Measurements from ENCODE around the gene ALG2. TPM values are rescaled to one million over a fixed set of nuclear protein-coding genes. Genes with fewer than 3 reads are reported as not detected.

Gene ALG2
- total RNA-seq, 2 experiments from 2014 or later = 19.9 to 22.0 TPM

DNA sequence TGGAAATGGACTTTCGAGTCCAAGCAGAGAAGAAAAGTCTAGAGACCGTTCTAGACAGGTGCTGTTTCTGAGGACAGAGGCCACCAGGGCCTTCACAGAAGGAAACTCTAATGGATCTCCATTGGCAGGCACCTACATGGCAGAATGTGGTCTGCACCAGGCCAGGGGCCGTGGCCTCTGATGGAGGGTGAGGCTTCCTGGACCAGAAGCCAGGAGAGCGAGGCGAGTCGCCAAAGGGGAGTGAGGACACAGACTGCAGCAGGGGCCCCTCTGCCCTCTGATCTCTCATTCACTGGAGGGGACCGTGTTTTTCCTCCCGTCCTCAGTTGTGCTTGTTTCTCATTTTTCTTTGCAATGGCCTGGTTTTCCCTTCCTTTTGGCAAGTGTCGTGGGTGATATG, 41.1 kb downstream of the ALG2 start:
- CTCF ChIA-PET = interaction anchor here (0.6 to 9.2 kb wide), 2 partner anchors 17 to 167 kb away, joined by 4 to 115 read pairs; no protein-coding TSS in a partner anchor
- H3K27ac Mint-ChIP-seq = peak overlapping the region; percentile 13
- peaks cover 65% of the 10 kb centered on the region for H3K4me1 Mint-ChIP-seq (ENCODE audit: low read depth)
- H3K9me3 Mint-ChIP-seq (ENCODE audit: insufficient read depth) = no peaks in the 10 kb centered on the region
- POLR2A ChIA-PET = interaction anchor here (0.6 to 2.9 kb wide), 4 partner anchors 13 to 330 kb away, joined by 3 to 7 read pairs (median 6); partner anchors contain the start of genes ALG2 and SEC61B
- no peaks in the 10 kb centered on the region for H3K27me3 Mint-ChIP-seq (ENCODE audit: low read depth)
- H3K4me3 Mint-ChIP-seq = no peak overlapping the region
- no peaks in the 10 kb centered on the region for H3K36me3 Mint-ChIP-seq (ENCODE audit: low read depth)
- DNase-seq (no peak), ATAC-seq (no peak)

DNA sequence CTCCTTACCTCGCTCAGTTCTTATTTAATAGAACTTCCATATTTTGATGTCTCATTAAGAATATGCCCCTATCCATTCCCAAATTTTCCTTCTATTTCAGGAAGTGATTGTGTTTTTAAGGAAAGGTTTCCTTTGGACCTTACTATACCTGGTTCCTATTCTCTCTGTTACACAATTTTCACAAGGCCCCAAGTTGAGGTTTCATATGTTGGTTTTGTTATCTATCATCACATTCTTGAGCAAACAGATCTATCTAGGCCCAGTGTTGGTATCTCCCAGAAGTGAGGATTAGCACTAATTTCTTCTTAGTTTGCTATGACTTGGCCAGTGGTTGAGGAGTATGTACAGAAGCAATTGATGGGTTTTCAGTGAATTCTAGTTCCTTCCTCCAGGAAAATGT, 41.5 kb downstream of the ALG2 start:
- no peaks in the 10 kb centered on the region for H3K9me3 Mint-ChIP-seq (ENCODE audit: insufficient read depth)
- no peaks in the 10 kb centered on the region for H3K36me3 Mint-ChIP-seq (ENCODE audit: low read depth)
- ChIA-PET POLR2A (interaction anchor here (0.6 to 2.9 kb wide), 4 partner anchors 13 to 329 kb away, joined by 3 to 7 read pairs (median 6); partner anchors contain the start of genes ALG2 and SEC61B), CTCF (interaction anchor here (0.6 to 9.2 kb wide), 2 partner anchors 16 to 167 kb away, joined by 4 to 115 read pairs; no protein-coding TSS in a partner anchor)
- H3K4me3 Mint-ChIP-seq = no peak overlapping the region
- H3K4me1 Mint-ChIP-seq (ENCODE audit: low read depth) = peaks cover 65% of the 10 kb centered on the region
- H3K27ac Mint-ChIP-seq = peak overlapping the region; percentile 13
- DNase-seq (no peak), ATAC-seq (peak; percentile 38)
- no peaks in the 10 kb centered on the region for H3K27me3 Mint-ChIP-seq (ENCODE audit: low read depth)

DNA sequence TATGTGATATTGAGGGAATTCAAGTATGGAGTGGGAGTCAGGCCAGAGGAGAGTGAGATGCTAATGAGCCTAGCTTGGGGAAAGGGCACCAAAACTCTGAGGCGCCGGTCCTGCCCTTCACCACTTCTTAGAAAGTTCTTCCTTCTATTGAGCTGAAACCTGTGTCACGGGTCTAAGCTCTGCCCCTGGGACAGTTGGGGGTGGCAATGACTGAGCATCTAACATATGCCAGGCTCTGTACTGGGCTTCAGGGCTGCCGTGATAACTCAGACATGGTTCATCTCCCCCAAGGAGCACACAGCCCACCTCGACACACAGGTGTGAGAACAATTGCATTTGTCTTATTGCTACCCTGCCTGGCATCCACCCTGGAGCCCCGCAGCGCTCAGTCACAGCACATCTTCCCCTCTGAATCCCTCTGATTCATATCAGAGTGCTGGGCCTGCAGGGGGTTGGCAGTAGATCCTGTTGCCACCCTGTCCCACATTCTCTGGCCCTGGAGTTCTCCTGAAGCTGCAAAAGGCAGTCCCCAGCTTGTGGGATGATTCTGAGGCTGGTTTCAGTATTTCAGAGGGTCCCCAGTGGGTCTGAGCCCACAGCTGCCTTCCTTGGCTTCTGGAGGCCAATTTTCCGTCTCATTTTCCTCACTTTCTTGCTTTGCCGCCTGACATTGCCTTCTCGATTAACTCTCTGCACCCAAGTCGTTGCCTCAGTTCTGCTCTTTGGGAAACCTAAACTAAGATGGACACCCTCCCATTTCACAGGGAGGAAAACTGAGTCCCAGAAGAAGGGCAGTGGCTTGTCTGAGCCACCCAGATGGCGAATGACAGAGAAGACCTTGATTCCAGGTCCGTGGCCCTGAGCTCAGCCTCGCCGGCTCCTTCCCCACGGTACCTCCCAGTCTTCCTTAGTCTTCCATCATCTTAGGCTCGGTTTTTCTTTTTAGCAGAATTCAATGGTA, 42.5 kb downstream of the ALG2 start:
- ChIA-PET CTCF (interaction anchor here (0.6 to 2.5 kb wide), 4 partner anchors 11 to 246 kb away, joined by 3 to 11 read pairs (median 4); no protein-coding TSS in a partner anchor), POLR2A (interaction anchor here (0.6 to 0.8 kb wide), 2 partner anchors 9 to 43 kb away, joined by 3 read pairs; partner anchors contain the start of genes ALG2 and SEC61B)
- Mint-ChIP-seq H3K4me1 (ENCODE audit: low read depth) (peaks cover 59% of the 10 kb centered on the region), H3K9me3 (ENCODE audit: insufficient read depth) (no peaks in the 10 kb centered on the region), H3K36me3 (ENCODE audit: low read depth) (no peaks in the 10 kb centered on the region), H3K27ac (no peak overlapping the region), H3K4me3 (no peak overlapping the region), H3K27me3 (ENCODE audit: low read depth) (no peaks in the 10 kb centered on the region)
- DNase-seq (peak; percentile 23), ATAC-seq (no peak)

GRCh38 chr9:99177576-99178366, 44.0 kb downstream of the ALG2 start:
- POLR2A ChIA-PET = interaction anchor here (0.6 to 1.0 kb wide), 2 partner anchors 10 to 643 kb away, joined by 3 read pairs; no protein-coding TSS in a partner anchor
- no peaks in the 10 kb centered on the region for H3K36me3 Mint-ChIP-seq (ENCODE audit: low read depth)
- H3K4me3 Mint-ChIP-seq = no peak overlapping the region
- CTCF ChIA-PET = interaction anchor here (0.9 to 2.5 kb wide), 7 partner anchors 10 to 1147 kb away, joined by 3 to 11 read pairs (median 4); no protein-coding TSS in a partner anchor
- no peaks in the 10 kb centered on the region for H3K9me3 Mint-ChIP-seq (ENCODE audit: insufficient read depth)
- ATAC-seq (no peak), DNase-seq (peak; percentile 14)
- H3K27ac Mint-ChIP-seq = no peak overlapping the region
- no peaks in the 10 kb centered on the region for H3K27me3 Mint-ChIP-seq (ENCODE audit: low read depth)
- H3K4me1 Mint-ChIP-seq (ENCODE audit: low read depth) = peaks cover 48% of the 10 kb centered on the region

DNA sequence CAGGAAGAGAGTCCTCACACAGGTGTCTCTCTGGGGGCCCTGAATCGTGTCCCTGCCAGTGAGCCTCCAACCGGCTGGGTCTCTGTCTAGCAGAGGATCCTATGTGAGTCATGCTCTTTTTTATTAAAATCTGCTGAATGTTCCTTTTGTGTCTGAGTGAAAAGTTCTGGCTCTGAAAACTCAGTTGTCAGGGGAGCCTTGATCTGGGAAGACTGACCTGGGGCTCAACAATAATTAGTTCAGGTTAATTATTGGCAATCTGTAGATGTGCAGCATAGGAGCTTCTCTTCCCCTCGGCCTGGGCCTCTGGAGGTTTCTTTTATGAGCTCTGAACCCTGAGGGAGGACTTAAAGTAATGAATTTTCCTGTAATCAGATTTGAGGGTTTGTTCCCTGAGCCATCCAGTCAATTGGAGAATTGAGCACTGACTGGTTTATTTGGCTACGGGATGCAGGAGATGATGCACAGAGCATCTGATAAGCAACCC, 45.2 kb downstream of the ALG2 start:
- H3K9me3 Mint-ChIP-seq (ENCODE audit: insufficient read depth) = no peaks in the 10 kb centered on the region
- no peaks in the 10 kb centered on the region for H3K27me3 Mint-ChIP-seq (ENCODE audit: low read depth)
- no peak overlapping the region for H3K27ac Mint-ChIP-seq
- POLR2A ChIA-PET = no interaction called here
- DNase-seq (no peak), ATAC-seq (no peak)
- H3K36me3 Mint-ChIP-seq (ENCODE audit: low read depth) = no peaks in the 10 kb centered on the region
- CTCF ChIA-PET = interaction anchor here (1.7 to 2.4 kb wide), 3 partner anchors 8 to 1148 kb away, joined by 4 to 11 read pairs (median 4); no protein-coding TSS in a partner anchor
- no peak overlapping the region for H3K4me3 Mint-ChIP-seq
- H3K4me1 Mint-ChIP-seq (ENCODE audit: low read depth) = peaks cover 36% of the 10 kb centered on the region

- DNase-seq (peak; percentile 16), ATAC-seq (no peak)
- no peaks in the 10 kb centered on the region for H3K27me3 Mint-ChIP-seq (ENCODE audit: low read depth)
- H3K27ac Mint-ChIP-seq = no peak overlapping the region
- POLR2A ChIA-PET = no interaction called here
- no peaks in the 10 kb centered on the region for H3K36me3 Mint-ChIP-seq (ENCODE audit: low read depth)
- no peak overlapping the region for H3K4me3 Mint-ChIP-seq
- peaks cover 8% of the 10 kb centered on the region for H3K4me1 Mint-ChIP-seq (ENCODE audit: low read depth)
- CTCF ChIA-PET = interaction anchor here (1.0 to 3.2 kb wide), 5 partner anchors 9 to 58 kb away, joined by 3 to 28 read pairs (median 10); no protein-coding TSS in a partner anchor
- no peaks in the 10 kb centered on the region for H3K9me3 Mint-ChIP-seq (ENCODE audit: insufficient read depth)
Measured at GRCh38 chr9:99173570-99174504, 47.9 kb downstream of the ALG2 start.

GRCh38 chr9:99172124-99173091, 49.3 kb downstream of the ALG2 start:
- Mint-ChIP-seq H3K27ac (no peak overlapping the region), H3K9me3 (ENCODE audit: insufficient read depth) (no peaks in the 10 kb centered on the region), H3K36me3 (ENCODE audit: low read depth) (no peaks in the 10 kb centered on the region), H3K27me3 (ENCODE audit: low read depth) (no peaks in the 10 kb centered on the region), H3K4me1 (ENCODE audit: low read depth) (peaks cover 17% of the 10 kb centered on the region), H3K4me3 (no peak overlapping the region)
- ChIA-PET CTCF (interaction anchor here (0.6 to 3.2 kb wide), 8 partner anchors 9 to 1152 kb away, joined by 3 to 28 read pairs (median 6); partner anchors contain the start of genes ALG2 and SEC61B), POLR2A (interaction anchor here (0.9 kb wide), 1 partner anchor 14 kb away, joined by 4 read pairs; no protein-coding TSS in a partner anchor)
- ATAC-seq = no peak
- DNase-seq = peak; percentile 13

- H3K27ac Mint-ChIP-seq = no peak overlapping the region
- ATAC-seq (no peak), DNase-seq (peak; percentile 19)
- ChIA-PET POLR2A (no interaction called here), CTCF (interaction anchor here (0.6 to 3.2 kb wide), 9 partner anchors 8 to 1153 kb away, joined by 3 to 28 read pairs (median 5); partner anchors contain the start of genes ALG2 and SEC61B)
- H3K36me3 Mint-ChIP-seq (ENCODE audit: low read depth) = no peaks in the 10 kb centered on the region
- H3K4me3 Mint-ChIP-seq = no peak overlapping the region
- H3K9me3 Mint-ChIP-seq (ENCODE audit: insufficient read depth) = no peaks in the 10 kb centered on the region
- peaks cover 27% of the 10 kb centered on the region for H3K4me1 Mint-ChIP-seq (ENCODE audit: low read depth)
- H3K27me3 Mint-ChIP-seq (ENCODE audit: low read depth) = no peaks in the 10 kb centered on the region
Measured at GRCh38 chr9:99171225-99172123, 50.3 kb downstream of the ALG2 start.

Measured in activated CD8-positive, alpha-beta T cell treated with anti-CD3 and anti-CD28 coated beads, Interleukin-2, amount 10 ng/mL, durations not matched to agents 7 days and 5 days (primary cell).